Measurements from ENCODE around the gene AGPAT3. TPM values are rescaled to one million over a fixed set of nuclear protein-coding genes. Genes with fewer than 3 reads are reported as not detected.

The AGPAT3 gene
- polyA plus RNA-seq, 1 experiment, result 36.1 TPM

- POLR2A ChIA-PET, result no interaction called here
- TF ChIP-seq CTCF (IDR thresholded peaks at IDR 0.05; ENCODE audit: low read depth, low read length), result no peak
- Histone ChIP-seq H3K9me3 (ENCODE audit: control insufficient read depth, insufficient read depth, low read length) (peaks cover 3% of the 10 kb centered on the region; the same call in 1 of the 2 replicates), H3K27me3 (ENCODE audit: control insufficient read depth, insufficient read depth, low read length) (no peaks in the 10 kb centered on the region), H3K27ac (ENCODE audit: low read depth, low read length) (no peak overlapping the region), H3K4me3 (ENCODE audit: low read depth, low read length) (no peak overlapping the region)
- no peak for DNase-seq (ENCODE audit: low read depth, low spot score)
- CTCF ChIA-PET, result interaction anchor here (1.0 kb wide), 1 partner anchor 41 kb away, joined by 3 read pairs; no protein-coding TSS in a partner anchor
Measured at GRCh38 chr21:43936247-43936967, 71.4 kb downstream of the AGPAT3 start.

GRCh38 chr21:43937051-43937832, 72.2 kb downstream of the AGPAT3 start:
- TF ChIP-seq CTCF (IDR thresholded peaks at IDR 0.05; ENCODE audit: low read depth, low read length), result no peak
- peak overlapping the region; percentile 2 for H3K27ac ChIP-seq (ENCODE audit: low read depth, low read length)
- no peak for DNase-seq (ENCODE audit: low read depth, low spot score)
- H3K4me3 ChIP-seq (ENCODE audit: low read depth, low read length), result no peak overlapping the region
- ChIA-PET CTCF (interaction anchor here (1.0 to 1.2 kb wide), 2 partner anchors 8 to 40 kb away, joined by 3 to 5 read pairs; no protein-coding TSS in a partner anchor), POLR2A (no interaction called here)
- peaks cover 3% of the 10 kb centered on the region; the same call in 1 of the 2 replicates for H3K9me3 ChIP-seq (ENCODE audit: control insufficient read depth, insufficient read depth, low read length)
- H3K27me3 ChIP-seq (ENCODE audit: control insufficient read depth, insufficient read depth, low read length), result no peaks in the 10 kb centered on the region

GRCh38 chr21:43937891-43938309, 72.9 kb downstream of the AGPAT3 start:
- peaks cover 3% of the 10 kb centered on the region; the same call in 1 of the 2 replicates for H3K9me3 ChIP-seq (ENCODE audit: control insufficient read depth, insufficient read depth, low read length)
- TF ChIP-seq CTCF (IDR thresholded peaks at IDR 0.05; ENCODE audit: low read depth, low read length), result no peak
- POLR2A ChIA-PET, result no interaction called here
- H3K4me3 ChIP-seq (ENCODE audit: low read depth, low read length), result no peak overlapping the region
- DNase-seq (ENCODE audit: low read depth, low spot score), result no peak
- H3K27me3 ChIP-seq (ENCODE audit: control insufficient read depth, insufficient read depth, low read length), result no peaks in the 10 kb centered on the region
- CTCF ChIA-PET, result interaction anchor here (0.8 to 1.2 kb wide), 3 partner anchors 9 to 129 kb away, joined by 3 to 5 read pairs (median 3); no protein-coding TSS in a partner anchor
- H3K27ac ChIP-seq (ENCODE audit: low read depth, low read length), result no peak overlapping the region

GRCh38 chr21:43938751-43939442, 73.9 kb downstream of the AGPAT3 start:
- peak; percentile 11 for DNase-seq (ENCODE audit: low read depth, low spot score)
- no peak overlapping the region for H3K27ac ChIP-seq (ENCODE audit: low read depth, low read length)

More at GRCh38 chr21:43938751-43939442, 73.9 kb downstream of the AGPAT3 start:
- H3K9me3 ChIP-seq (ENCODE audit: control insufficient read depth, insufficient read depth, low read length), result peaks cover 3% of the 10 kb centered on the region; the same call in 1 of the 2 replicates
- TF ChIP-seq CTCF (IDR thresholded peaks at IDR 0.05; ENCODE audit: low read depth, low read length), result peak; percentile 92
- ChIA-PET POLR2A (no interaction called here), CTCF (interaction anchor here (0.6 to 1.9 kb wide), 7 partner anchors 10 to 130 kb away, joined by 3 to 10 read pairs (median 3); no protein-coding TSS in a partner anchor)
- no peaks in the 10 kb centered on the region for H3K27me3 ChIP-seq (ENCODE audit: control insufficient read depth, insufficient read depth, low read length)
- peak overlapping the region; percentile 36 for H3K4me3 ChIP-seq (ENCODE audit: low read depth, low read length)

Measured in AG04450 (cell line).